Sigmoid colon (tissue), 7 donors: ENCODE measurements around the gene SOCS1. TPM values are rescaled to one million over a fixed set of nuclear protein-coding genes. Genes with fewer than 3 reads are reported as not detected.
"Not testable (repeated sequence)": the region's sequence is repeated elsewhere in the genome, so short reads cannot be mapped to it uniquely, and the experiment has no call there.

Source experiments
- DNase-seq: peaks from one replicate; pipeline ENCODE4 v3.0.0-alpha.2; 2019
- H3K27ac ChIP-seq, 4 donors: fragments of 200-600 bp; sonication (generic); one replicate each; pipeline ENCODE4 v1.5.1; 2016 to 2019; ENCODE audit warnings: mild to moderate bottlenecking in 1 of 4
- H3K27me3 ChIP-seq, 3 donors: fragments of 200-600 bp; sonication (generic); one replicate each; pipeline ENCODE4 v1.5.1; 2019; ENCODE audit warnings: mild to moderate bottlenecking in 1 of 3
- H3K36me3 ChIP-seq, 4 donors: fragments of 200-600 bp; sonication (generic); one replicate each; pipeline ENCODE4 v1.5.1; 2016 to 2019
- H3K4me1 ChIP-seq, 4 donors: fragments of 200-600 bp; sonication (generic); one replicate each; pipeline ENCODE4 v1.5.1; 2017 to 2019
- H3K4me3 ChIP-seq, 4 donors: fragments of 200-600 bp; sonication (generic); one replicate each; pipeline ENCODE4 v1.5.1; 2017 to 2019; ENCODE audit warnings: mild to moderate bottlenecking in 2 of 4, moderate library complexity in 1 of 4
- H3K9me3 ChIP-seq, 4 donors: fragments of 200-600 bp in 3 of 4; sonication (generic) in 3 of 4; one replicate each; pipeline versions ENCODE4 v1.5.1 to v1.6.1; 2013 to 2019
- EP300 ChIP-seq, 4 donors: sonication (generic); formaldehyde crosslinking; IDR thresholded peaks; one replicate each; pipeline ENCODE4 v1.6.1; 2017; ENCODE audit warnings: antibody characterized with exemption in 4 of 4
- POLR2A ChIP-seq, 2 donors: fragments of 450-650 bp; IDR thresholded peaks; one replicate each; pipeline ENCODE4 v1.6.1; 2016; ENCODE audit warnings: antibody characterized with exemption in 2 of 2, mild to moderate bottlenecking in 2 of 2, moderate library complexity in 2 of 2
- POLR2AphosphoS5 ChIP-seq, 4 donors: sonication (generic); formaldehyde crosslinking; IDR thresholded peaks; one replicate each; pipeline ENCODE4 v1.6.1; 2017; ENCODE audit warnings: antibody characterized with exemption in 4 of 4
- WGBS, 2 donors: extraction: QIAGEN DNeasy Blood & Tissue Kit; methylation state at CpG; one replicate each; pipeline ENCODE4 v1.1.7; 2013; 5-methylcytosine and 5-hydroxymethylcytosine counted together
- intact Hi-C: fragments of 100-400 bp; cut with DNase I; formaldehyde crosslinking; loops from one replicate; pipeline ENCODE4 v1.15.1; 2023
- polyA plus RNA-seq, 3 donors: library from polyadenylated mRNA; stranded (reverse); fragments of 200-250 nt; gene quantifications; one replicate each; pipeline ENCODE4 v1.2.3, GENCODE V29; 2013
- total RNA-seq, 4 donors: library from RNA; depleted of rRNA; stranded (reverse); fragments of >200 nt; gene quantifications; one replicate each; pipeline ENCODE4 v1.1.0, GENCODE V29; 2016
- TF ChIP-seq, protein P1 (sequence below), 4 experiments: fragments of 450-650 bp in 3 of 4; fragments of 200-600 bp in 1 of 4; IDR thresholded peaks; one replicate each; pipeline ENCODE4 v1.5.1; 2016 to 2019; ENCODE audit warnings: antibody characterized with exemption in 4 of 4, mild to moderate bottlenecking in 3 of 4, moderate library complexity in 2 of 4
- donor health status: healthy with polysubstance abuse.
- donor health status: Bipolar disorder and iron deficiency.
- donor health status: healthy.

SOCS1 gene
- total and polyA plus RNA-seq, 7 donors, result 0.66 to 26.4 (median 4.3) TPM; not detected in 1

- no peaks in the 10 kb centered on the region for H3K9me3 ChIP-seq
- peak overlapping the region in 2 of 4 donors; percentile 51 to 56 for H3K27ac ChIP-seq
Measured at GRCh38 chr16:11224894-11225676, 30.9 kb downstream of the SOCS1 start.

DNA sequence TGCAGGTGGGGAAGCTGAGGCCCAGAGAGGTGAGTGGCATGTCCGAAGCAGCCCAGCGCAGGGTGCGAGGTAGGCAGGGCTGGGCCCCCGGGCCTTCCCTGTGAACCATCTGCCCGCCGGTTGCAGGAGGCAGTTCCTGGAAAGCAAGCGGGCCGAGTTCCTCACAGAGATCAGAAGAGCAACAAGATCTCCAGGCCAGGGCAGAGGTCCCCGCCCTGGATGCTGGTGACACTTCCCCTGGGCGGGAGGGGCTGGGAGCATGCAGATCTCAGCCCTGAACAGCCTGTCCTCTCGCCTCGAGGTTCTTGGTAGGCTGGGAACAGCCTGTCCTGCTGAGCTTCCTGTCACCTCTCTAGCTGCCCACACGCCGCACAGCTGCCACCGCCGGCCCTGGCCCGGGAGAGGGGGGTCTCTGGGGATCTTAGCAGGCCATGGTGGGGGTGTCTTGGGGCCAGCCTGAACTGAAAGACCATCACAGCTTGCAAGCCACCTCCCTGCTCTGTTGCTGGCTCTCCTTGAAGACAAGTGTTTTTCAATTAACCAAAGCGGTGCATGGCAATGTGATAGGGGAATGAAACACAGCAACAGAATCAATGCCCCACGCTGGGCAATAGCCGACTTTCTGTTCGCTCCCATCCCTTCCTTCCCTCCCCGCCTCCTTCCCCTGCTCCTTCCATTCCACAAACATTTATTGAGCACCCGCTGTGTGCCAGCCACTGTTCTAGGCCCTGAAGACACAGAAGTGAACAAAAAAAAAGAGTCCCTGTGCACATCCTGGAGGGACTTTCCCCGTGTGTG lies 31.7 kb downstream of the SOCS1 start:
- Histone ChIP-seq H3K9me3 (no peaks in the 10 kb centered on the region), H3K27me3 (no peaks in the 10 kb centered on the region), H3K4me3 (no peak overlapping the region), H3K27ac (peak overlapping the region in 3 of 4 donors; percentile 43 to 56 (median 51)), H3K4me1 (peaks cover 0 to 11% (median 7%) of the 10 kb centered on the region in 4 donors), H3K36me3 (no peaks in the 10 kb centered on the region)
- TF ChIP-seq, protein P1, sequence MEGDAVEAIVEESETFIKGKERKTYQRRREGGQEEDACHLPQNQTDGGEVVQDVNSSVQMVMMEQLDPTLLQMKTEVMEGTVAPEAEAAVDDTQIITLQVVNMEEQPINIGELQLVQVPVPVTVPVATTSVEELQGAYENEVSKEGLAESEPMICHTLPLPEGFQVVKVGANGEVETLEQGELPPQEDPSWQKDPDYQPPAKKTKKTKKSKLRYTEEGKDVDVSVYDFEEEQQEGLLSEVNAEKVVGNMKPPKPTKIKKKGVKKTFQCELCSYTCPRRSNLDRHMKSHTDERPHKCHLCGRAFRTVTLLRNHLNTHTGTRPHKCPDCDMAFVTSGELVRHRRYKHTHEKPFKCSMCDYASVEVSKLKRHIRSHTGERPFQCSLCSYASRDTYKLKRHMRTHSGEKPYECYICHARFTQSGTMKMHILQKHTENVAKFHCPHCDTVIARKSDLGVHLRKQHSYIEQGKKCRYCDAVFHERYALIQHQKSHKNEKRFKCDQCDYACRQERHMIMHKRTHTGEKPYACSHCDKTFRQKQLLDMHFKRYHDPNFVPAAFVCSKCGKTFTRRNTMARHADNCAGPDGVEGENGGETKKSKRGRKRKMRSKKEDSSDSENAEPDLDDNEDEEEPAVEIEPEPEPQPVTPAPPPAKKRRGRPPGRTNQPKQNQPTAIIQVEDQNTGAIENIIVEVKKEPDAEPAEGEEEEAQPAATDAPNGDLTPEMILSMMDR (IDR thresholded peaks at IDR 0.05), result no peak
- peak; percentile 52 to 92 (median 74) for TF ChIP-seq EP300 (IDR thresholded peaks at IDR 0.05)
- TF ChIP-seq POLR2AphosphoS5 (IDR thresholded peaks at IDR 0.05), result peak in 3 of 4 donors; percentile 49 to 75 (median 63)
- TF ChIP-seq POLR2A (IDR thresholded peaks at IDR 0.05), result no peak
- intact Hi-C loops, result no loop called here
- 41 to 59% methylated on average over 24 of the region's 24 CpGs for WGBS, 2 donors
- DNase-seq, result peak; percentile 86

More at GRCh38 chr16:11224894-11225676, 30.9 kb downstream of the SOCS1 start:
- Histone ChIP-seq H3K36me3 (no peaks in the 10 kb centered on the region), H3K4me3 (peak overlapping the region in 2 of 4 donors; percentile 3 to 13), H3K4me1 (peaks cover 0 to 11% (median 7%) of the 10 kb centered on the region in 4 donors), H3K27me3 (no peaks in the 10 kb centered on the region)
- WGBS, 2 donors, result 50 to 66% methylated on average over 21 of the region's 21 CpGs
- TF ChIP-seq POLR2AphosphoS5 (IDR thresholded peaks at IDR 0.05) (no peak), POLR2A (IDR thresholded peaks at IDR 0.05) (no peak)
- TF ChIP-seq, protein P1 (IDR thresholded peaks at IDR 0.05), result no peak
- intact Hi-C loops, result no loop called here
- DNase-seq, result no peak

GRCh38 chr16:11220507-11220906 lies 35.5 kb downstream of the SOCS1 start:
- H3K27ac ChIP-seq, DNase-seq, H3K27me3 ChIP-seq, H3K4me1 ChIP-seq, H3K36me3 ChIP-seq, intact Hi-C loops, H3K4me3 ChIP-seq: not testable (repeated sequence)
- H3K9me3 ChIP-seq, result peaks cover 0 to 12% (median 6%) of the 10 kb centered on the region in 4 donors
- WGBS, 2 donors, result 73 to 76% methylated on average over 2 of the region's 2 CpGs

- H3K27me3 ChIP-seq, result no peaks in the 10 kb centered on the region
- no peak overlapping the region for H3K27ac ChIP-seq
- H3K4me1 ChIP-seq, result peaks cover 0 to 4% (median 0%) of the 10 kb centered on the region in 4 donors
- intact Hi-C loops, result no loop called here
- no peaks in the 10 kb centered on the region for H3K36me3 ChIP-seq
- no peak for DNase-seq
- H3K9me3 ChIP-seq, result peaks cover 0 to 12% (median 6%) of the 10 kb centered on the region in 4 donors
- TF ChIP-seq, protein P1 (IDR thresholded peaks at IDR 0.05), result no peak
- TF ChIP-seq EP300 (IDR thresholded peaks at IDR 0.05), result no peak
- no peak for TF ChIP-seq POLR2AphosphoS5 (IDR thresholded peaks at IDR 0.05)
- TF ChIP-seq POLR2A (IDR thresholded peaks at IDR 0.05), result no peak
- no peak overlapping the region for H3K4me3 ChIP-seq
- WGBS, 2 donors, result 78 to 89% methylated on average over 4 of the region's 4 CpGs
Measured at GRCh38 chr16:11219178-11219577, 36.8 kb downstream of the SOCS1 start.

- Histone ChIP-seq H3K9me3 (peaks cover 0 to 12% (median 6%) of the 10 kb centered on the region in 4 donors), H3K27me3 (no peaks in the 10 kb centered on the region), H3K4me3 (no peak overlapping the region), H3K4me1 (no peaks in the 10 kb centered on the region), H3K36me3 (no peaks in the 10 kb centered on the region), H3K27ac (no peak overlapping the region)
- WGBS, 2 donors, result 91 to 94% methylated on average over 1 of the region's 1 CpG
- intact Hi-C loops, result no loop called here
- DNase-seq, result no peak
- TF ChIP-seq POLR2AphosphoS5 (IDR thresholded peaks at IDR 0.05) (no peak), POLR2A (IDR thresholded peaks at IDR 0.05) (no peak), EP300 (IDR thresholded peaks at IDR 0.05) (no peak)
- TF ChIP-seq, protein P1 (IDR thresholded peaks at IDR 0.05), result no peak
Measured at GRCh38 chr16:11218604-11218962, 37.4 kb downstream of the SOCS1 start.
